HG02759 (cell line): ENCODE results near the gene ZSWIM8.
"Not testable (repeated sequence)": the region's sequence is repeated elsewhere in the genome, so short reads cannot be mapped to it uniquely, and the experiment has no call there.

Experiments used
- ATAC-seq: cut with Tn5 transposase; IDR thresholded peaks from one replicate; pipeline ENCODE4 v1.9.1; 2021; ENCODE audit warnings: mild to moderate bottlenecking, moderate library complexity; ENCODE audit not compliant: unreplicated experiment

ZSWIM8 gene

GRCh38 chr10:73772281-73773151, 12.9 kb upstream of the ZSWIM8 start:
- ATAC-seq, result peak; percentile 70

GRCh38 chr10:73773152-73773879, 12.1 kb upstream of the ZSWIM8 start:
- no peak for ATAC-seq

- ATAC-seq, result no peak
Observed at GRCh38 chr10:73774637-73775036, 10.8 kb upstream of the ZSWIM8 start.

- ATAC-seq, result no peak
Observed at GRCh38 chr10:73779018-73779417, 6.4 kb upstream of the ZSWIM8 start.

- ATAC-seq, result no peak
Observed at GRCh38 chr10:73779539-73780197, 5.7 kb upstream of the ZSWIM8 start.

- no peak for ATAC-seq
Observed at GRCh38 chr10:73780301-73780700, 5.1 kb upstream of the ZSWIM8 start.

GRCh38 chr10:73780966-73781365, 4.4 kb upstream of the ZSWIM8 start:
- no peak for ATAC-seq

- no peak for ATAC-seq
Observed at GRCh38 chr10:73781548-73781878, 3.9 kb upstream of the ZSWIM8 start.

- ATAC-seq, result peak; percentile 62
Observed at GRCh38 chr10:73781879-73782748, 3.3 kb upstream of the ZSWIM8 start, which contains the start of gene CHCHD1. Gene CHCHD1, plus strand, starts transcription at chr10:73782048. Its CDS starts 28 bp downstream, at chr10:73782076.

GRCh38 chr10:73782749-73783085, 2.7 kb upstream of the ZSWIM8 start:
- ATAC-seq, result no peak

GRCh38 chr10:73785721-73786511, 510 bp downstream of the ZSWIM8 start:
- peak; percentile 9 for ATAC-seq

GRCh38 chr10:73786512-73786885, 1.1 kb downstream of the ZSWIM8 start:
- ATAC-seq, result no peak

GRCh38 chr10:73787031-73787800, 1.8 kb downstream of the ZSWIM8 start:
- ATAC-seq, result not testable (repeated sequence)

GRCh38 chr10:73788864-73789658, 3.7 kb downstream of the ZSWIM8 start:
- ATAC-seq, result no peak

GRCh38 chr10:73789659-73790055, 4.3 kb downstream of the ZSWIM8 start:
- no peak for ATAC-seq

- ATAC-seq, result no peak
Observed at GRCh38 chr10:73790886-73791625, 5.7 kb downstream of the ZSWIM8 start.

- ATAC-seq, result no peak
Observed at GRCh38 chr10:73791871-73792400, 6.5 kb downstream of the ZSWIM8 start.
